Activated naive CD4-positive, alpha-beta T cell treated with anti-CD3 and anti-CD28 coated beads, Interleukin-2, amount 50 U/mL, for 16 hours (primary cell): Measurements from ENCODE around the gene N4BP2L2.

ENCODE experiments used
- DNase-seq: peaks from one replicate; pipeline ENCODE4 v3.0.0-alpha.2; 2020

Gene N4BP2L2

GRCh38 chr13:32456591-32456990 is 82.0 kb downstream of the N4BP2L2 start:
- no peak for DNase-seq

- no peak for DNase-seq
These were observed 83.0 kb downstream of the N4BP2L2 start for GRCh38 chr13:32455594-32455903.

GRCh38 chr13:32454886-32455593 is 83.6 kb downstream of the N4BP2L2 start:
- no peak for DNase-seq

- no peak for DNase-seq
These were observed 84.6 kb downstream of the N4BP2L2 start for GRCh38 chr13:32453981-32454380.

- no peak for DNase-seq
These were observed 89.6 kb downstream of the N4BP2L2 start for GRCh38 chr13:32448972-32449371.

GRCh38 chr13:32447894-32448623 is 90.5 kb downstream of the N4BP2L2 start:
- no peak for DNase-seq

- DNase-seq = no peak
These were observed 91.7 kb downstream of the N4BP2L2 start for GRCh38 chr13:32446773-32447465.

GRCh38 chr13:32446220-32446619 is 92.4 kb downstream of the N4BP2L2 start:
- DNase-seq = no peak

GRCh38 chr13:32445461-32445860 is 93.1 kb downstream of the N4BP2L2 start:
- DNase-seq = no peak

- DNase-seq = peak; percentile 32
These were observed 95.5 kb downstream of the N4BP2L2 start for GRCh38 chr13:32443111-32443510.

GRCh38 chr13:32438871-32439270 is 99.7 kb downstream of the N4BP2L2 start:
- DNase-seq = no peak

GRCh38 chr13:32432856-32433255 is 105.7 kb downstream of the N4BP2L2 start:
- DNase-seq = no peak

- no peak for DNase-seq
These were observed 107.2 kb downstream of the N4BP2L2 start for GRCh38 chr13:32431361-32431760.

GRCh38 chr13:32430018-32430747 is 108.4 kb downstream of the N4BP2L2 start:
- no peak for DNase-seq

- DNase-seq = no peak
These were observed 109.1 kb downstream of the N4BP2L2 start for GRCh38 chr13:32429433-32429909.

GRCh38 chr13:32428581-32429432 is 109.8 kb downstream of the N4BP2L2 start:
- DNase-seq = no peak

GRCh38 chr13:32427852-32428580 is 110.6 kb downstream of the N4BP2L2 start, which contains the start of gene N4BP2L1:
Gene N4BP2L1, minus strand, starts transcription at chr13:32428130. Its CDS starts 48 bp downstream, at chr13:32428082.
- peak; percentile 83 for DNase-seq

GRCh38 chr13:32426990-32427851 is 111.4 kb downstream of the N4BP2L2 start:
- DNase-seq = peak; percentile 69

- peak; percentile 41 for DNase-seq
These were observed 112.2 kb downstream of the N4BP2L2 start for GRCh38 chr13:32426191-32426989.
